Measurements from ENCODE around the gene USP10. TPM values are rescaled to one million over a fixed set of nuclear protein-coding genes. Genes with fewer than 3 reads are reported as not detected.
"Not testable (repeated sequence)": the region's sequence is repeated elsewhere in the genome, so short reads cannot be mapped to it uniquely, and the experiment has no call there.

Gene USP10
- total RNA-seq, 2 experiments from 2014 or later = 75.2 to 75.8 TPM

- Mint-ChIP-seq H3K4me3 (no peak overlapping the region), H3K36me3 (no peaks in the 10 kb centered on the region), H3K9me3 (no peaks in the 10 kb centered on the region), H3K27ac (no peak overlapping the region), H3K27me3 (peaks cover 41% of the 10 kb centered on the region), H3K4me1 (no peaks in the 10 kb centered on the region)
- no peak for ATAC-seq (ENCODE audit: low read depth)
- no peak for DNase-seq
- POLR2A ChIA-PET = interaction anchor here (0.7 kb wide), 1 partner anchor 21 kb away, joined by 5 read pairs; no protein-coding TSS in a partner anchor
Measured at GRCh38 chr16:84678541-84678940, 21.3 kb upstream of the USP10 start.

- no peaks in the 10 kb centered on the region for H3K4me1 Mint-ChIP-seq
- peaks cover 53% of the 10 kb centered on the region for H3K27me3 Mint-ChIP-seq
- POLR2A ChIA-PET = no interaction called here
- H3K9me3 Mint-ChIP-seq = no peaks in the 10 kb centered on the region
- no peak overlapping the region for H3K4me3 Mint-ChIP-seq
- no peak overlapping the region for H3K27ac Mint-ChIP-seq
- DNase-seq (no peak), ATAC-seq (ENCODE audit: low read depth) (no peak)
- H3K36me3 Mint-ChIP-seq = no peaks in the 10 kb centered on the region
Measured at GRCh38 chr16:84680165-84680842, 19.5 kb upstream of the USP10 start.

DNA sequence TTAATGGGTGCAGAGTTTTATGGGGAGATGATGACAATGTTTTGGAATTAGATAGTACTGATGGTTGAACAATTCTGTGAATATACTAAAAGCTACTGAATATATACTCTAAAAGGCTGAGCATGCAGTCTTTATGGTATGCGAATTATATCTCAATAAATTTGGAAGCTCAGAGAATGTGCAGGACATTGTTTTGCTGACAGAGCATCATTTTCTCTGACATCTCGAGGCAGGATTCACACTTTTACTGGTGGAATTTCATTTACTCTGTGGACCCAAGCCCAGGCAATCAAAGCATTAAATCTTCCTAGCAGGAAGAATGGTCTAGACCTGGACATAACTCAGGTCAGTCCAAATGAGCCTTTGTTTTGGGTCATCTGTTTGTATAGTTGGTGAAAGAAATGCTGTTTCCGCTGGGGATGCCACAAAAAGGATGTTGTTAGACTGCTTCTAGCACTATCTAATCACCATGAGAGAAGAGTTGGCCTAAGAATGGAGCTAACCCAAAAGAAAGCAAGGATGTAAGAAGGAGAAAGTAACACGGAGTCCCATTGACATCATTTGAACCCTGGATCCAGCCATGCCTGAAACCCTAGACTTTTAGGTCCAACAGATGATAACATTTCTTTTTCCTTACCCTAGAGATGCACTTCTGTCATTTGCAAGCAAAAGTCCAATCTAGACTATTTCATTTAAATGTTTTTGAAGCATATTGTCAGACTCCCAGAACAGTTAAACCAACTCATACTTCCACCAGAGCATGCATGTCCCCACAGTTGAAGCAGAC is 18.8 kb upstream of the USP10 start:
- no peak for DNase-seq
- no peaks in the 10 kb centered on the region for H3K4me1 Mint-ChIP-seq
- no peak for ATAC-seq (ENCODE audit: low read depth)
- H3K9me3 Mint-ChIP-seq = no peaks in the 10 kb centered on the region
- H3K27ac Mint-ChIP-seq = no peak overlapping the region
- no peak overlapping the region for H3K4me3 Mint-ChIP-seq
- POLR2A ChIA-PET = no interaction called here
- H3K36me3 Mint-ChIP-seq = no peaks in the 10 kb centered on the region
- peaks cover 53% of the 10 kb centered on the region for H3K27me3 Mint-ChIP-seq

- no peak overlapping the region for H3K4me3 Mint-ChIP-seq
- H3K36me3 Mint-ChIP-seq = no peaks in the 10 kb centered on the region
- H3K9me3 Mint-ChIP-seq = no peaks in the 10 kb centered on the region
- no peak overlapping the region for H3K27ac Mint-ChIP-seq
- DNase-seq (no peak), ATAC-seq (ENCODE audit: low read depth) (no peak)
- H3K4me1 Mint-ChIP-seq = peaks cover 5% of the 10 kb centered on the region
- peaks cover 41% of the 10 kb centered on the region for H3K27me3 Mint-ChIP-seq
- POLR2A ChIA-PET = no interaction called here
Measured at GRCh38 chr16:84683691-84684591, 15.9 kb upstream of the USP10 start.

GRCh38 chr16:84684592-84684965 is 15.2 kb upstream of the USP10 start:
- POLR2A ChIA-PET = no interaction called here
- H3K27ac Mint-ChIP-seq = no peak overlapping the region
- ATAC-seq (ENCODE audit: low read depth) (no peak), DNase-seq (no peak)
- no peak overlapping the region for H3K4me3 Mint-ChIP-seq
- H3K36me3 Mint-ChIP-seq = no peaks in the 10 kb centered on the region
- no peaks in the 10 kb centered on the region for H3K9me3 Mint-ChIP-seq
- H3K27me3 Mint-ChIP-seq = peaks cover 43% of the 10 kb centered on the region
- peaks cover 5% of the 10 kb centered on the region for H3K4me1 Mint-ChIP-seq

DNA sequence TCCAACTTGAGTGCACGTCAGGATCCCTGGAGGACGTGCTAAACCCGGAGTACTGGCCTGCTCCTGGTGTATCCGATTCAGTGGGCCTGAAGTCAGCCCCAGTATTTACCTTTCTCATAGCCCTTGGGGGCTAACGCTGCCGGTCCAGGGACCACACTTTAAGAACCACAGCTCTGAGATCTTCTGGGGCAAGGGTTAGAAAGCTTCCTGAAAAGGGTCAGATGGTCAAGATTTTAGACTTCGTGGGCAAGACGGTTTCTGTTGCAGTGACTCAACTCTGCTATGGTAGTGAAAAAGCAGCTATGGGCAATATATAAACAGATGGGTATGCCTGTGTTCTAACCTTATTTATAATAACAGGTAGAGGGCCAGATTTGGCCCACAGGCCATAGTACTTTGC is 14.6 kb upstream of the USP10 start:
- H3K27ac Mint-ChIP-seq = no peak overlapping the region
- H3K27me3 Mint-ChIP-seq = peaks cover 44% of the 10 kb centered on the region
- H3K4me1 Mint-ChIP-seq = peaks cover 5% of the 10 kb centered on the region
- POLR2A ChIA-PET = no interaction called here
- no peaks in the 10 kb centered on the region for H3K9me3 Mint-ChIP-seq
- DNase-seq = no peak
- no peak overlapping the region for H3K4me3 Mint-ChIP-seq
- H3K36me3 Mint-ChIP-seq = no peaks in the 10 kb centered on the region
- ATAC-seq (ENCODE audit: low read depth) = no peak

- no peak overlapping the region for H3K27ac Mint-ChIP-seq
- peaks cover 5% of the 10 kb centered on the region for H3K4me1 Mint-ChIP-seq
- DNase-seq (no peak), ATAC-seq (ENCODE audit: low read depth) (peak; percentile 66)
- no peak overlapping the region for H3K4me3 Mint-ChIP-seq
- H3K36me3 Mint-ChIP-seq = no peaks in the 10 kb centered on the region
- H3K9me3 Mint-ChIP-seq = no peaks in the 10 kb centered on the region
- H3K27me3 Mint-ChIP-seq = peaks cover 31% of the 10 kb centered on the region
- POLR2A ChIA-PET = interaction anchor here (1.0 kb wide), 1 partner anchor 325 kb away, joined by 3 read pairs; no protein-coding TSS in a partner anchor
Measured at GRCh38 chr16:84686707-84687298, 13.0 kb upstream of the USP10 start.

- Mint-ChIP-seq H3K9me3 (no peaks in the 10 kb centered on the region), H3K36me3 (no peaks in the 10 kb centered on the region), H3K4me1 (peaks cover 9% of the 10 kb centered on the region), H3K27me3 (peaks cover 24% of the 10 kb centered on the region), H3K27ac (no peak overlapping the region), H3K4me3 (peak overlapping the region; percentile 33)
- ATAC-seq (ENCODE audit: low read depth) (peak; percentile 66), DNase-seq (no peak)
- POLR2A ChIA-PET = interaction anchor here (1.1 kb wide), 1 partner anchor 13 kb away, joined by 5 read pairs; no protein-coding TSS in a partner anchor
Measured at GRCh38 chr16:84687715-84688114, 12.1 kb upstream of the USP10 start.

GRCh38 chr16:84688163-84688562 is 11.6 kb upstream of the USP10 start:
- ATAC-seq (ENCODE audit: low read depth); H3K4me3 Mint-ChIP-seq; DNase-seq; H3K27ac Mint-ChIP-seq; H3K36me3 Mint-ChIP-seq; H3K9me3 Mint-ChIP-seq: not testable (repeated sequence)
- peaks cover 11% of the 10 kb centered on the region for H3K4me1 Mint-ChIP-seq
- H3K27me3 Mint-ChIP-seq = peaks cover 20% of the 10 kb centered on the region
- POLR2A ChIA-PET = interaction anchor here (0.7 to 1.1 kb wide), 2 partner anchors 13 to 415 kb away, joined by 3 to 5 read pairs; no protein-coding TSS in a partner anchor

- H3K4me1 Mint-ChIP-seq = peaks cover 11% of the 10 kb centered on the region
- H3K9me3 Mint-ChIP-seq = no peaks in the 10 kb centered on the region
- no peak overlapping the region for H3K27ac Mint-ChIP-seq
- H3K4me3 Mint-ChIP-seq = no peak overlapping the region
- ATAC-seq (ENCODE audit: low read depth) = no peak
- H3K27me3 Mint-ChIP-seq = peaks cover 16% of the 10 kb centered on the region
- POLR2A ChIA-PET = interaction anchor here (0.7 kb wide), 1 partner anchor 416 kb away, joined by 3 read pairs; no protein-coding TSS in a partner anchor
- no peak for DNase-seq
- no peaks in the 10 kb centered on the region for H3K36me3 Mint-ChIP-seq
Measured at GRCh38 chr16:84689111-84689510, 10.7 kb upstream of the USP10 start.

DNA sequence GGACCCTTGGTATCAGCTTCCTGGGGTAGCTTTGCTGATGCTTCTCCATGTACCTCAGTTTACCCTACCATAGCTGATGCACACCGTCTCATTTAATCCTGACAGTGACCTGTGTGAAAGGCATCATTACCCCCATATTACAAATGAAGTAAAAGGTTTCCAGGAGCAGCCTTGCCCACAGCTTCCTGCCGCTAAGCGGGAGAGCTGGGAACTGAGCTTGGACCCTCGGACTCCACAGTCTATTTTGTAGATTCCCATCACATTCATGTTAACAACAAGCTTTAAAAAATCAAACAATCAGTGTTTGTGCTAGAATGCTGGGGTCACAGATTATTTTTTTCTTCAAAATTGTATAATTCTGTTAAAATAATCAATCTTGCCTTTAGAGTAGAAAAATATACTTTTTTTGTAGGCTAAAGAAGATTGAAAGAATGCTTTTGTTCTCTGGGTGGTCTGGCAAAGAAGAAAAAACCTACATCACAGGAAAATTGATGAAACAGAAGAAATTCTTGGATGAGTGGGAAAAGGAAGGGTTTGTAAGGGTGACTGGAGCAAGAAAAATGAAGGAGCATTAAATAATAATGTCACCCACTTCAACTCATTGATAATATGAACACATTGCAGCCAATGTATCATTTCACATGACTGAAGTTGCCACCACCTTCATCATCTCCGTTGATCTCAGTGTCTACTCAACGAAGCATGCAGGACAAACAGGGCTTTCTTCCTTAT is 9.5 kb upstream of the USP10 start:
- peaks cover 8% of the 10 kb centered on the region for H3K27me3 Mint-ChIP-seq
- POLR2A ChIA-PET = no interaction called here
- no peak overlapping the region for H3K4me3 Mint-ChIP-seq
- H3K27ac Mint-ChIP-seq = no peak overlapping the region
- H3K36me3 Mint-ChIP-seq = no peaks in the 10 kb centered on the region
- no peaks in the 10 kb centered on the region for H3K9me3 Mint-ChIP-seq
- H3K4me1 Mint-ChIP-seq = peaks cover 11% of the 10 kb centered on the region
- ATAC-seq (ENCODE audit: low read depth) (no peak), DNase-seq (no peak)

DNA sequence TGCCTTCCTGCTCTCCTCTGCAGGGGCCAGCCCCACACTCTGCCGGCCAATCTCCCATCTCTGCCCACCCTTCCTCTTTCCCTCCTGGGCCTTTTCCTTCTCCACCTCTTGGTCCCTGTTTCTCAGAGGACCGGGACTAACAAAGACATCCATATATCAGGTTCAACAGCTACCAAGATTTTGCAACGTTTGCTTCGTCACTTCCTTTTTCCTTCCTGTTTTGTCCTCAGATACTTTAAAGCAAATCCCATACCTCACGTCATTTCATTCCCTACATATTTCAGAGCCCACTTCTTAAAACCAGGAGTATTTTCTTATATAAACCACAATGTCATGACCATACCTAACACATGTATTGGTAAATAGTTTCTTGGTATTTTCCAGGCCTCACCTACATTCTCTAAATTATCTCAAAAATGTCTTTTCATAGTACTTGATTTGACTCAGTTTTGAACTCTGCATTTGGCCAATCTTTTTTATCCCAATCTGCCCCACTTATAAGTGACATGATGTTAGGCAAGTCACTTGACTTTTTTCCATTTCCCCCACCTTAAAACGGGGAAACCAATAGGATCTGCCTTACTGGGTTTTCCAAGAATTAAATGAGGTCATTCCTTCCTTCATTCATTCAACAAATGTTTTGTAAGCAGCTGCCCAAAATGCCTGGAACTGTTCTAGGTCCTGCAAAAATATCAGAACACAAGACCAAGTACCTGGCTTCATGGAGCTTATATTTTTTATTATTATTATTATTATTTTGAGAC is 7.2 kb upstream of the USP10 start:
- ATAC-seq (ENCODE audit: low read depth) (no peak), DNase-seq (no peak)
- POLR2A ChIA-PET = no interaction called here
- no peak overlapping the region for H3K27ac Mint-ChIP-seq
- H3K4me3 Mint-ChIP-seq = no peak overlapping the region
- H3K27me3 Mint-ChIP-seq = peaks cover 8% of the 10 kb centered on the region
- no peaks in the 10 kb centered on the region for H3K9me3 Mint-ChIP-seq
- H3K36me3 Mint-ChIP-seq = no peaks in the 10 kb centered on the region
- peaks cover 9% of the 10 kb centered on the region for H3K4me1 Mint-ChIP-seq

All from activated naive CD8-positive, alpha-beta T cell treated with anti-CD3 and anti-CD28 coated beads, Interleukin-2, amount 10 ng/mL, durations not matched to agents 7 days and 5 days (primary cell).